GM19240 (cell line): ENCODE data around the gene LCP2.
A peak's percentile ranks its signal among the peaks of the same experiment; 100 is the strongest.

Source experiments
- DNase-seq: peaks from one replicate; pipeline ENCODE4 v3.0.0; 2011; ENCODE audit warnings: low spot score; ENCODE audit not compliant: insufficient read length

Gene LCP2

DNA sequence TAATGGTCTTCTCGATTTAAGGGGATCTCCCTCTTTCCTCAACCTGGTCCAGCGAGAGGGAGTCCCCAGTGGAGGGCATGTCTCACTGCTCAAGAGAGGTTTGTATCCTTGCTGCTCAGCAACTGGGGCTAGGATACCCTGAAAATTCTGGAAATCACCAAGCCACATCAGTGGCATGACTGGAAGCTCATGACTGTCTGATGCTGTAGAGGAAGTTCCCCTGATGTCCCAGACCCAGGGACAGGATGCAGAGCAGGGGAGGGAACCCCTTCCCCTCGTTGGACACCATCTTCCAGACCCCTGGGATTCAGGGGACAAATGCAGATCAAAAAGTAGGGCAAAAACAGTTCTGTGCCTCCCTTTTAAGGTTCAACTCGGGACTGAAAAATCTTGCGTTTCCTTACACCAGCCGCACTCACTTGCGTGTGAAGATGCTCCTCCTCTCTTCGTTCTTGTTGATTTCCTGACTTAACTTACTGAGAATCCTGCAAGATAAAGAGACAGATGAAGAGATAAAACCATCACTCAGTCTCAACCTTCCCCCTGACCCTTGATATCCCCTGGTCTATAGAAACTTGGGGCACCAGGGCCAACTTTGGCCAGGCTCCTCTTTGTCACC, 22.1 kb downstream of the LCP2 start:
- DNase-seq, result no peak

GRCh38 chr5:170273968-170274710, 23.4 kb downstream of the LCP2 start:
- DNase-seq, result no peak

DNA sequence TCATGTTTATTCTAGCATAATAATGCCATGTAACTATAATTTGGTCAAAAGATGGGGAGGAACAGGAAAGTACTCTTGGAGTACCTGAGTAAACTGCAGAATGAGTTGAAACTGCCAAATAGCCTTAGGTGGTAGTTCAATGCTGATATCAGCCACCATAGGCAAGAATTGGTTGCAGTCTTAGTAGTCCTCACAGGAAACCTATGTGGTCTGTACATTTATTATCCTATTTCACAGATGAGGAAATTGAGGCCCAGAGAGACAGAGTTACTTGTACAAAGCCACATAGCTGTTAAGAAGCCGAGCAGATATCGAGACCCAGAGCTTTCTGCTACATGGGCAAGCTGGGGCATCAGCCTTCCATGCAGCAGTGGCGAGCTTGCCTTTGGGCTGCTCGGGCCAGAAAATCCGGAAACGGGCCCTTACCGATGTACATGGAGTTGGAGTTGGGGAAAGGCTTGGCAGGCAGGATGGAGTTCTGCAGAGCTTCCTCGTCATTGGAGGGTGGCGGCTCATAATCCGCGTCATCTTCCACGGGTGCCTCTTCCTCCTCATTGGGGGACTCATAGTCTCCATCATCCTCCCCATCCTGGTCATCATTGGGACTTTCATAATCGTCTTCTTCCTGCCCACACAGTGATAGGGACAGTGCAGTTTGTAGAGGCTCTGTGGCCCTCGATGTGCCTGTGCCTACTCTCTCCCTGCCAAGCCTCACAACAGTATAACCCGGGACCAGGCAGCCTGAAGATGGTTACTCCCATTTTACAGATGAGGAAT, 27.1 kb downstream of the LCP2 start:
- DNase-seq, result no peak

GRCh38 chr5:170269579-170269978, 28.0 kb downstream of the LCP2 start:
- no peak for DNase-seq

DNA sequence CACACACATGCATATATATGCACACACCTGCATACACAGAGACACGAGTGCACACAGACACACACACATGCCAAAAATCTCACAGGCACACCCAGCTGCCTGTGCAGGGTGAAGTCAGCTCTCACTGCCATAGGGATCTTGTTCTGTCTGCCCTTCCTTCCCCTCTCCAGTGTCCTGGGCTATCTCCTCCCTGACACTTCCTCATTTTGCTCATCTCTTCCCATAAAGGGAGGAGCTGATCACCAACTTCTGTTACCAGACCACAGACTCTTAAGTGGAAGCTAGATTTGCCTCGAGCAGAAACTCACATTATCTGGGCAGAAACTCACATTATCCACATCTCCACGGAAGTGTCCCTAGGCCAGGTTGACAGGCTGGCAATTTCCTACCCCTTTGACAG, 28.7 kb downstream of the LCP2 start:
- DNase-seq, result no peak

- no peak for DNase-seq
These were observed 29.4 kb downstream of the LCP2 start for GRCh38 chr5:170268153-170268689.

GRCh38 chr5:170267431-170268152, 30.0 kb downstream of the LCP2 start:
- DNase-seq, result peak; percentile 77

DNA sequence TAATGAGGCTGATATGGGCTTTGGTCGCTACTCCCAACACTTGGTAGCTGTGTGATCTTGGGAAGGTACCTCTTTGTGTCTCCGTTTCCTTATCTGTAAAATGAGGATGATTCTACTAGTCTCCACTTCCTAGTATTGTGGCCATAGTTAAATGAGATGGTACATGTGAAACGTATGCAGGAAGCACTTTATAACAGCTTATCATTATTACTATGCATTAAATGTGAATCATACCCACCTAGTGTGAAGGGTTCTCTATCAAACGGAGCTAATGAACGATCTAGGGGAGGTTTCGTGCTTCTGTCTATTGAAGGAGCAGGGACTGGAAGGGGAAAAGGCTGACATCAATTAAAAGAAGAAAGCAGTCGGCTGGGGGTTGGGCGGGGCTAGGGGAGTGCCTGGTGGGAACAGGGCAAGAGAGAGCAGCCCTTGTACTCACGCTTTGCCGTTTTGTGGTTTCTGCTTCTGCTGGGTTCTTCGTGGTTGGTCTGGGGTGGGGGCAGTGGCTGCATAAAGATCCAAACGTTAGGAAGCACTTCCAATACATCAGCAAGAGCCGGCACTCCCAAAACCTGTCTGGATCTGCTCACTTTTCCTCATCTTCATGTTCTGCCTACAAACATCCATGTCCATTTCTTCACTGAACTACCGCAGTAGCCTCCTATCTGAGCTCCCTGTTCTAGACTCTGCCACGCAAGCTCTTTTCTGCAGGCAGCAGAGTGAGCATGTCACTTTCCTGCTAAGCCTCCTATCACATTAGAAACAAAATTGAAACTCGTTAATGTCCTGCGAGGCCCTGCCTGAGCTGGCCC, 30.8 kb downstream of the LCP2 start:
- no peak for DNase-seq

DNA sequence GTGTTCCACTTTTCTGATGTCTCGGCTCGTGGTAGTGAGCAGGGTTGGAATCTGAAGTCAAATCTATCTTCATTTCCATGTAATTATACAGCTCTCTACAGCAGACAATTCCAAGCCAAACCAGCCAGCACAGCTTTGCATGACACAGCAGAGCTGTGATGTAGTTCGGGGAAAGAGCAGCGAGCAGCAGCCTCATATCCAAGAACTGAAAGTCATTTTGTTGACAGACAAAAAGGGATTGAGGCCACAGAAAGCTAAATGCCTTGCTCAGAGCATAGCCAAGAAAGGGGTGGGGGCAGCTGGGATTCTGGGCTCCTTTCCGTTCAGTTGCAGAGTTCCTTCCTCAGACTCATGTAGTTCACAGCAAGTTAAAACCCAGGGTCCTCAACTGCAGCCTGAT, 32.1 kb downstream of the LCP2 start:
- DNase-seq, result no peak

GRCh38 chr5:170263906-170264305, 33.7 kb downstream of the LCP2 start:
- no peak for DNase-seq

DNA sequence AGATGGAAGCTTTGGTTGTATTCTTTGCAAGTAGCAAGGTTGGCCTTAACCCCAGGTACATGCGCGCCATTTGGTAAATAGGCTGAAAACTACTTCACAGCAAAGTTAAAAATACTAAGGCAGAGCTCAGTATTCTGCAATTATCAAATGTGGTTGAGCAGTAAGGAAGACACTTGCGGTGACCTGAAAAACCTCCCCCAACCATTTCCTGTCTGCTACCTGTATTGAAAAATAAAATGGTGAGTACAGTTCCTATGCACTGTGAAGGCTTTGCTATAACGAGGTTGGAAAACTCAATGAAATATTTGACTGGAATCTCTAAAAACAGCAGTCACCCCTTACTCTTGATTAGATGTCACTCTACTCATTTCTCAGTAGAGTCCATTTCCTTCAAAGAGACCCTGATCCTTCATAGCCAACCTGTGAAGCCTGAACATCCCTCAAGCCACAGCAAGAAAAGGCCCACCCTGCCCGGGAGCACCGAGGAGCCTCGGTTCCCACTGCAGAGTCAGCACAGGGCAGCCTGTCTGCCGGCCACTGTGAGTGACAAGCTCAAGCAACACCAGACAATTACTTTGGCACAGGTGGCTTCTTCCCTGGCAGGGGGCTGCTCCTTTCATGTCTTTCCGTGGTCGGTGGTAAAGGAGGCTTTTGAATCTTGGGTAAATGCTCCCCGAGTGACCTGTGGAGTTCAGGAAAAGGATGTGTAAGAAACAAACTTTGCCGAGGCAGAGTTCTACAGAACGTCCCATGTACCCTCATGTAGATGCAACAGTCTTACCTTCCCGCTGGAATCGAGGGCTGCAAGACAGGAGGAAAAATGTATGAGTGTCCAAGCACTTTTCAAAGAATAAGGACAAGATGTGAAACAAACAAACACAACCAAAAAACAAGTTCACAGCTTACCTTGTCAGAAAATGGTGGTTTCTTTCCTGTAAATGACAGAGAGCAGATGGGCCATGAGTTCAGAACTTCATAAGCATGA, 35.2 kb downstream of the LCP2 start:
- no peak for DNase-seq

- DNase-seq, result no peak
These were observed 36.0 kb downstream of the LCP2 start for GRCh38 chr5:170261528-170262043.

DNA sequence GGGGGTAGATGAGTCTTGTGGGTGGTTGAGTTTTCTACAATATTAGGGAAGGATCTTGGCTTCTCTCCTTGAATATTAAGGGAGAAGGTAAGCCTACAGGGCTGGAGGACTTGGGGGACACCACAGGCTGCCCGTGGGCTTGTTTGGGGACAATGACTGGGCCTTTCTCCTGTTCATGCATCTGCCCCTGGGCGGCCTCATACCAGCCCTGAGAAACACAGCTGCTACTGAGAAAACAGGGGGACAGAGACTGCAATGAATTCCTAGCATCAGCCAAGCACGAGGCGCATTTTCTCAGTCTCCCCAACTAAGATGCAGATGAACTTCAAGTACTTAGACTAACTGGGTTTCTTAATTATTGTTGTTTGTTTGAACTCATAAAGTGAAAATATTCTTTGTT, 40.2 kb downstream of the LCP2 start:
- DNase-seq, result no peak

DNA sequence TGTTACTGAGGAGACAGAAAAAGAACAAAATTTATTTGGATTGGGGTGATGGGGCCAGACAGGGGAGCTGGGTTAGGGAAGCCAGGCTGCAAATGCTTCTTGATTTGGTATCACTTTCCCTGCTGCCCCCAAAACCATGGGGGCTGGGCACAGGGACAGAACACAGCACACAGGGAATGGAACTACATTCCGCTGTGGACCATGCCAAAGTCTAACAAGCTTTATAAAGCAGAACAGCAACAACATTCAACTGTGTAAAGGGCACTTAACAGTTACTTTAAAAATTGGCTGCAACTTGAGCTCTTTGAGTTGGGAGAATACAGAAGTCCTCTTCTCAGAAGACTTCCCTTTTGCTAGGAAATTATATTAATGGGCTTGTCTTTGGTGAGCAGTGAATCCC, 41.0 kb downstream of the LCP2 start:
- DNase-seq, result no peak

- DNase-seq, result peak; percentile 50
These were observed 43.5 kb downstream of the LCP2 start for GRCh38 chr5:170254056-170254455.

DNA sequence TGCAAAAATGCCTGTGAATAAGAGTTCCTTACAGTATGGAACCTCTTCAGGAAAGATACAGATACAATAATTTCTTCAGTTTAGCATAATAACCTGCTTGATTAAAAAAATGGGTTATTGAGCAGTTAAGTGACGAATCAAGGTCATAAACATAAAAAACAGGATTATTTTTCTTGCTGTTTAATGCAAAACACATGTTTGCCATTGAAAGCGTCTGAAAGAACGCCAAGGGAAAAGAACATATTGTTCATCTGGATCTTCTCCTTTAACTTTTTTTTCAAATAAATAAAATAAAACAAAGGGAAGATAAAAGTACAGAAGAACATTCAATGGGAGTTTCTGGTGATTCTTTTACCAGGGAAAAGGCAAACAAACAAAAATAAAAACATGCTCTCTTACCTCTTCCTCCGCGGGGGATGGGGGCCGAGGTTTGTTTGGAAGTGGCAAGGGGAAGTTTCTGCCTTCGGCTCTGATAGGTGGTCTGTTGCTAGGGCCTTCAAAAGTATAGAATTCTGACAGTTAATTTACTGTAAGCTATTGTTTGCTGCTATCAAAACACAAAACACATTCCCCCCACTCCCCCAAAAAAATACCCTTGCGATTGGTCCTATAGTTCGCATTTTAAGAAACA, 44.7 kb downstream of the LCP2 start:
- no peak for DNase-seq

- no peak for DNase-seq
These were observed 45.5 kb downstream of the LCP2 start for GRCh38 chr5:170252109-170252508.

- DNase-seq, result no peak
These were observed 46.1 kb downstream of the LCP2 start for GRCh38 chr5:170251462-170251861.

GRCh38 chr5:170250810-170251317, 46.7 kb downstream of the LCP2 start:
- DNase-seq, result no peak
